NCI-H2196 (cell line): ENCODE measurements around the gene KCNH1.

Experiments
- DNase-seq: peaks from one replicate; lab custom pipeline; 2025; ENCODE audit not compliant: unreplicated experiment; lab: John Stamatoyannopoulos, UW

The KCNH1 gene

GRCh38 chr1:210882414-210883221 lies 251.3 kb downstream of the KCNH1 start:
- no peak for DNase-seq

GRCh38 chr1:210878564-210878963 lies 255.4 kb downstream of the KCNH1 start:
- DNase-seq, result no peak

GRCh38 chr1:210876275-210876674 lies 257.7 kb downstream of the KCNH1 start:
- DNase-seq, result no peak

GRCh38 chr1:210866532-210866931 lies 267.4 kb downstream of the KCNH1 start:
- no peak for DNase-seq

- no peak for DNase-seq
These were observed 276.2 kb downstream of the KCNH1 start for GRCh38 chr1:210857705-210858104.

GRCh38 chr1:210857146-210857663 lies 276.7 kb downstream of the KCNH1 start:
- DNase-seq, result no peak

GRCh38 chr1:210855440-210855839 lies 278.5 kb downstream of the KCNH1 start:
- no peak for DNase-seq

GRCh38 chr1:210853276-210853675 lies 280.7 kb downstream of the KCNH1 start:
- no peak for DNase-seq

GRCh38 chr1:210850556-210850955 lies 283.4 kb downstream of the KCNH1 start:
- DNase-seq, result no peak

- DNase-seq, result no peak
These were observed 285.5 kb downstream of the KCNH1 start for GRCh38 chr1:210848474-210848873.

GRCh38 chr1:210841926-210842625 lies 291.9 kb downstream of the KCNH1 start:
- no peak for DNase-seq

- DNase-seq, result no peak
These were observed 303.6 kb downstream of the KCNH1 start for GRCh38 chr1:210830034-210831028.

- no peak for DNase-seq
These were observed 304.9 kb downstream of the KCNH1 start for GRCh38 chr1:210828996-210829596.

GRCh38 chr1:210827481-210827880 lies 306.5 kb downstream of the KCNH1 start:
- no peak for DNase-seq

- no peak for DNase-seq
These were observed 307.3 kb downstream of the KCNH1 start for GRCh38 chr1:210826686-210827085.

GRCh38 chr1:210822932-210823331 lies 311.0 kb downstream of the KCNH1 start:
- DNase-seq, result no peak

GRCh38 chr1:210822241-210822640 lies 311.7 kb downstream of the KCNH1 start:
- no peak for DNase-seq

GRCh38 chr1:210821615-210822014 lies 312.3 kb downstream of the KCNH1 start:
- no peak for DNase-seq

GRCh38 chr1:210819266-210819665 lies 314.7 kb downstream of the KCNH1 start:
- DNase-seq, result no peak

- DNase-seq, result no peak
These were observed 316.3 kb downstream of the KCNH1 start for GRCh38 chr1:210817385-210818275.
